Measurements from ENCODE around the gene TSGA10.
"Not testable (repeated sequence)": the region's sequence is repeated elsewhere in the genome, so short reads cannot be mapped to it uniquely, and the experiment has no call there.

TSGA10 gene, protein sequence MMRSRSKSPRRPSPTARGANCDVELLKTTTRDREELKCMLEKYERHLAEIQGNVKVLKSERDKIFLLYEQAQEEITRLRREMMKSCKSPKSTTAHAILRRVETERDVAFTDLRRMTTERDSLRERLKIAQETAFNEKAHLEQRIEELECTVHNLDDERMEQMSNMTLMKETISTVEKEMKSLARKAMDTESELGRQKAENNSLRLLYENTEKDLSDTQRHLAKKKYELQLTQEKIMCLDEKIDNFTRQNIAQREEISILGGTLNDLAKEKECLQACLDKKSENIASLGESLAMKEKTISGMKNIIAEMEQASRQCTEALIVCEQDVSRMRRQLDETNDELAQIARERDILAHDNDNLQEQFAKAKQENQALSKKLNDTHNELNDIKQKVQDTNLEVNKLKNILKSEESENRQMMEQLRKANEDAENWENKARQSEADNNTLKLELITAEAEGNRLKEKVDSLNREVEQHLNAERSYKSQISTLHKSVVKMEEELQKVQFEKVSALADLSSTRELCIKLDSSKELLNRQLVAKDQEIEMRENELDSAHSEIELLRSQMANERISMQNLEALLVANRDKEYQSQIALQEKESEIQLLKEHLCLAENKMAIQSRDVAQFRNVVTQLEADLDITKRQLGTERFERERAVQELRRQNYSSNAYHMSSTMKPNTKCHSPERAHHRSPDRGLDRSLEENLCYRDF

DNA sequence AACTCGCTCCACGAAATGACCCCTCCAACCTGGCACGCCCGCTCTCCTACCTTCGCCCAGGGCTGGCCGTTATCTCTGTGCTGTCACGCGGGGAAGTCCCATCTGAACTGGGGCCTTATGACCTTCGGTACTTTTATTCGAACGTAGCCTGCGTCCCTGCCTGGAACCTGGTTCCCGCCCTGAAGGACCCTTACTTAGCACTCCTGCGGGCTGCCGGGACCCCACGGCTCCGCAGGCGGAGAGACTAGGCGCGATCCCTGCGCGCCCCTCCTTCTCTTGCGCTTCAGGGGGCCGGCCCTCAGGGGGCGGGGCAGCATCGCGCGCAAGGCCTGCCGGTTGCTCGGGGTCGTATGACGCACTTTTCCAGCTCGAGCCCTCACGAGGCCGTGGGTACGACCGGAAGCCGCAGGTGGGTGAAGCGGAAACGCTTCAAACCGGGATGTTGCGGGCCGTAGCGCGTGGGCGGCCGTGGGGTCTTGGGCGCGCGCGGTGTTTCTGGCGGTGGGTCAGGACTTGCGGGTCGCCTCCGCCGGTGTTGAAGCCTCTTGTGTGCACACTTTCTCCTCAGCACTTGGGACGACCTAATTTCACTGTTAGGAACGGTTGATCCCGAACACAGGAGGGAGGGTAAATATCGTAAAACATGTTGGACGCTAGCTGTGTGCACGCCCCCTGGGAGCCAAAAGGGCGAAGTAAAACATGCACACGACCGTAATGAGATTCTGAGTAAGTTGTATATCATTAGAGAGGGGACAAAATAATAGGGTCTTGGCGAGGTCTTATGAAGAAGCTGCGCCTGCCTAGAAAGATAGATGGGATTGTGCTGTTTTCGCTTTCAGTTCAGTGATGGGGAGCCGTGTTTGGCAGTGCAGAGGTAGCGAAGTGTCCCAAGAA, at the start of gene TSGA10, which contains the start of gene LIPT1:
Gene TSGA10 (minus strand): TSS at position 300 of the 894 bp plus-strand sequence. CDS start 45,503 bp downstream, outside the sequence.
Gene LIPT1 (plus strand): TSS at position 325 of the 894 bp plus-strand sequence. CDS start 6,991 bp downstream, outside the sequence.
- peaks cover 54% of the 10 kb centered on the region for H3K36me3 Mint-ChIP-seq (ENCODE audit: low read depth)
- H3K4me3 Mint-ChIP-seq = no peak within 1 kb of the TSS
- no peaks in the 10 kb centered on the region for H3K9me3 Mint-ChIP-seq
- DNase-seq = peak; percentile 94
- H3K27ac Mint-ChIP-seq = peak within 1 kb of the TSS; percentile 97
- peaks cover 38% of the 10 kb centered on the region for H3K4me1 Mint-ChIP-seq (ENCODE audit: low read depth)
- no peaks in the 10 kb centered on the region for H3K27me3 Mint-ChIP-seq

DNA sequence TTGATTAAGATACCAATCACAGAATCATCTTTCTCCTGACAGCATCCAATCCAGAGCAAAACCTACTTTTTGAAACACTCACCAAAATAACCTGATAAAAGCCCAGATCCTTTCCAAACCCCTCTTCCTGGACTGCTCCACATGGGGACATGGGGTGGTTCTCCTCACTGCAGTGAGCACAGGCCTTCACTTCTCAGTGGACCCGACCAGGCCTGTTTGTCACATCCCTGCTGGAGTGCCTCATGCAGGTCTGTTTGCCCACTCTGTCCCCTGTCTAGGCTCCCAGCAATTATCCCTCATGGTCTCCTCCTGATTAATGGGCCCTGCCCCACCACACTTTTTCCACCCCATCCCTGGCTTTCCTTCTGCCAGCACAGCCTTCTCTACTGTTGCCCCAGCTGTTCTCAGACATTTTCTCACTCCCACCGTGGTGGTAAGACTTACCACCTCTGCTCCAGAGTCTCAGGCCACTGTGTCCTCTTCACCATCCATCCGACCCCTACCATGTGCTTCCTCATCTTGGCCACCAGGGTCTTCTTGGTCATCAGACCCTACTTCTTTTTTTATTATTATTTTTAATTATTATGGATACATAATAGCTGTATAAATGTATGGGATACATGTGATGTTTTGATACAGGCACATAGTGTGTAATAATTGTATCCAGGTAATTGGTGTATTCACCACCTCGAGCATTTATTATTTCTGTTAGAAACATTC, 47.4 kb upstream of the TSGA10 start:
- H3K4me3 Mint-ChIP-seq = no peak overlapping the region
- no peak for DNase-seq
- H3K27me3 Mint-ChIP-seq = no peaks in the 10 kb centered on the region
- H3K4me1 Mint-ChIP-seq (ENCODE audit: low read depth) = peaks cover 3% of the 10 kb centered on the region
- peak overlapping the region; percentile 5 for H3K27ac Mint-ChIP-seq
- H3K36me3 Mint-ChIP-seq (ENCODE audit: low read depth) = peaks cover 51% of the 10 kb centered on the region
- peaks cover 5% of the 10 kb centered on the region for H3K9me3 Mint-ChIP-seq

DNA sequence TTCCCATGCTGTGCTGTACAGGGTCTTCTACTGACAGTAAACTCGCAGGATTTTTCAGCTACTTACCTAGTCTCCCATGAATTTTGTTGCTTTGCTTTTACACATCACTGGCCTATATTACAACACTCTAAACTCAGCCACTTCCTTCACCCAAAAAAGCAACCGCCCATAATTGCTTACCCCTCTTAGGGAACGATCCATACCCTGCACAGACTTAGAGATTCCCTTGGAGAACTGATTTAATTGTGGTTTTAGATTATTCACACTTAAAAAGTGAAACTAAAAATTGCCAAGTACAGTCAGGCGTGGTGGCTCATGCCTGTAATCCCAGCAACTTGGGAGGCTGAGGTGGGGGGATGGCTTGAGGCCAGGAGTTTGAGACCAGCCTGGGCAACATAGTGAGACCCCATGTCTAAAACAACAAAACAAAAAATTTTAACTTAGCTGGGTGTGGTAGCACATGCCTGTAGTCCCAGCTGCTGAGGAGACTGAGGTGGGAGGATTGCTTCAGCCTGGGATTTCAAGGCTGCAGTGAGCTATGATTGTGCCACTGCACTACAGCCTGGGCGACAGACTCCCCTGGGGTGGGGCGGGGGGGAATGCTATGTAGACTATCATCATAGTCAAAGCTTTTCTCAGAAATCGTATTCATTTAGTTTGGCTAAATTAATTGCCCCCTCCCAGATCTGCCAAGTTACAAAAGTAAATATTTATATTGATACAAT, 45.5 kb upstream of the TSGA10 start:
- H3K27me3 Mint-ChIP-seq = no peaks in the 10 kb centered on the region
- peaks cover 3% of the 10 kb centered on the region for H3K4me1 Mint-ChIP-seq (ENCODE audit: low read depth)
- no peaks in the 10 kb centered on the region for H3K9me3 Mint-ChIP-seq
- H3K36me3 Mint-ChIP-seq (ENCODE audit: low read depth) = peaks cover 59% of the 10 kb centered on the region
- DNase-seq = no peak
- peak overlapping the region; percentile 18 for H3K27ac Mint-ChIP-seq
- no peak overlapping the region for H3K4me3 Mint-ChIP-seq

DNA sequence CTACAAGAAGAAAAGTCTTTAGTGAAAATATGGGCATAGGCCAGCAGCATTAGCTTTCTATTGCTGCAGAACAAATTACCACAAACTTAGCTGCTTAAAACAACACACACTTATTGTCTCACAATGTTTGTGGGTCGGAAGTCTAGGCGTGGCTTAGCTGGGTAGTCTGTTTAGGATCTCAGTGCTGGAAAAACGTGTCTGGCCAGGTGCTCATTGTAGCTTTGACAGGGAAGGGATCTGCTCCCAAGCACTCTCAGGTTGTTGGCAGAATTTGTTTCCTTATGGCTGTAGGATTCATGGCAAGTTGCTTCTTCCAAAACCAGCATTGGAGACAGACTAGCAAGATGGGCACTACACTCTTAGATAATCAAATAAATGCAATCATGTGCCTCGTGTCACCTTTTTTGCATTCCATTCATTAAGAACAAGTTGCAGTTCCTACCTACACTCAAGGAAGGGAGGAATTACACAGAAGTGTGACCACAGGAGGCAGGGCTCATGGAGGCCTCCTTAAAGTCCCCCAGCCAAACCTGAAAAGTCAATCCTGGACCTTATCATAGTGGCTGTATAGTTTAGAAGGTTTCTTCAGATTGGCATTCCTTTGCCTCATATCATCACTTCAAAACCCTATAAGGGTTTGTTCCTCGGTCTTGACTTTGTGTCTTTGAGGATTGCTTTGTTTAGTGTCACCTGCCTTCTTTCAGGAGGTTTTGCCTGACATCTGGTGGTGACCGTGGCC, 43.5 kb upstream of the TSGA10 start:
- Mint-ChIP-seq H3K9me3 (no peaks in the 10 kb centered on the region), H3K36me3 (ENCODE audit: low read depth) (peaks cover 67% of the 10 kb centered on the region), H3K4me1 (ENCODE audit: low read depth) (peaks cover 3% of the 10 kb centered on the region), H3K4me3 (no peak overlapping the region), H3K27me3 (no peaks in the 10 kb centered on the region), H3K27ac (peak overlapping the region; percentile 24)
- no peak for DNase-seq

DNA sequence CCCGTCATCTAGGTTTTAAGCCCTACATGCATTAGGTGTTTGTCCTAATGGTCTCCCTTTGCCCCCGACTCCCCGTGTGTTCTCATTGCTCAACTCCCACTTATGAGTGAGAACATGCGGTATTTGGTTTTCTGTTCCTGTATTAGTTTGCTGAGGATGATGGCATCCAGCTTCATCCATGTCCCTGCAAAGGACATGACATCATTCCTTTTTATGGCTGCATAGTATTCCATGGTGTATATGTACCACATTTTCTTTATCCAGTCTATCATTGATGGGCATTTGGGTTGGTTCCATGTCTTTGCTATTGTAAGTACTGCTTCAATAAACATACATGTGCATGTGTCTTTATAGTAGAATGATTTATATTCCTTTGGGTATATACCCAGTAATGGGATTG, 37.6 kb upstream of the TSGA10 start:
- H3K27ac Mint-ChIP-seq, H3K4me3 Mint-ChIP-seq, DNase-seq, H3K27me3 Mint-ChIP-seq, H3K9me3 Mint-ChIP-seq: not testable (repeated sequence)
- peaks cover 85% of the 10 kb centered on the region for H3K36me3 Mint-ChIP-seq (ENCODE audit: low read depth)
- H3K4me1 Mint-ChIP-seq (ENCODE audit: low read depth) = peaks cover 16% of the 10 kb centered on the region

DNA sequence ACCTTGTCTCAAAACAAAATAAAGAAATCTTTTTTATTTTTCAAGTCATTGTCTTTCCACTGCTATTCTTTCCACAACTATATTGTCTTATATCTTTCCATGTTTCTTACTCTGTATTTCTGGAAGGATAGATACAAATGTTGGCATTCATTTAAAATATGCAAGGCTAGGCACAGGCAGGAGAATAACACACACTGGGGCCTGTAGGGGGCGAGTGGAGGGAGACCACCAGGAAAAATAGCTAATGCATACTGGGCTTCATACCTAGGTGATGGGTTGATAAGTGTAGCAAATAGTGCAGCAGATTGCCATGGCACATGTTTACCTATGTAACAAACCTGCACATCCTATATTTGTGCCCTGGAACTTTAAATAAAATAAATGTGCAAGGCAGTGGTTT, 35.8 kb upstream of the TSGA10 start:
- peaks cover 81% of the 10 kb centered on the region for H3K36me3 Mint-ChIP-seq (ENCODE audit: low read depth)
- H3K4me3 Mint-ChIP-seq = no peak overlapping the region
- H3K27me3 Mint-ChIP-seq = no peaks in the 10 kb centered on the region
- H3K9me3 Mint-ChIP-seq = no peaks in the 10 kb centered on the region
- H3K27ac Mint-ChIP-seq = peak overlapping the region; percentile 26
- H3K4me1 Mint-ChIP-seq (ENCODE audit: low read depth) = peaks cover 23% of the 10 kb centered on the region
- DNase-seq = no peak

DNA sequence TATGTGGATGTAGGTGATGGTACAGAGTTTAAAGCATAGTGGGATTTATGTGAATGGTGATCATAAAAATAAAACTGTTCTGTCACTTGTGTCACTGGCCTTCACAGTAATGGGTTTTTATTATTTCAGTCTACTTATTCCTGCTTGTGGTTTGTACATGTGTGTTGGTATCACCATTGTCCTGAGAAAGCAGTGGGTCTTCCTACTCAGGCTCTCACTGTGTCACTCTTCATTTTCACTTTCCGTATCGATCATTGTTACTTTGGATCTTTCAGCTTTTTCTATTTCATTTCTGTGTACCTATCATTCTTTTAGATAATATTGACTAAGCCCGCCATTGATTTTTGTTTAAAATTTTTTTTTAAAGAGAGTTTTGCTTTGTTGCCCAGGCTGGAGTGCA, 33.6 kb upstream of the TSGA10 start:
- DNase-seq = no peak
- peaks cover 74% of the 10 kb centered on the region for H3K36me3 Mint-ChIP-seq (ENCODE audit: low read depth)
- H3K4me3 Mint-ChIP-seq = no peak overlapping the region
- no peaks in the 10 kb centered on the region for H3K27me3 Mint-ChIP-seq
- peak overlapping the region; percentile 41 for H3K27ac Mint-ChIP-seq
- peaks cover 36% of the 10 kb centered on the region for H3K4me1 Mint-ChIP-seq (ENCODE audit: low read depth)
- no peaks in the 10 kb centered on the region for H3K9me3 Mint-ChIP-seq

DNA sequence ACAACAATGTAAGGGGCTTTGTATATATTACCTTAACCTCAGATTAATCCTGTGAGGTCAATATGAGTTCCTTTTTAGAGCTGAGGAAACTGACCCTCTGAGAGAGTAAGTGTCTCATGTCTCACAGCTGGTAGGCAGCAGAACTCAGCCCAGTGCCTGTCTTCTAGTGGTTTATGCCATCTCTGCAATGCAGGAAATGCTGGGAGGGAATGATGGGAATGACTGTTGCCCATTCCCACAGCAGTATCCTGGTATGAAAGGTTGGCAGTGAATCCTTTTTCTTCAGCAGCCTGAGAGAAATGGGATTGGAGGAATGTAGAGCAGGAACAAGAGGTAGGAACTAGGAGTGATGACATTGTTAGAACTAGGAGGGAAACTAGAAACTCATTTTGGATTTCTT, 32.3 kb upstream of the TSGA10 start:
- DNase-seq = no peak
- Mint-ChIP-seq H3K27ac (no peak overlapping the region), H3K4me1 (ENCODE audit: low read depth) (peaks cover 42% of the 10 kb centered on the region), H3K27me3 (no peaks in the 10 kb centered on the region), H3K36me3 (ENCODE audit: low read depth) (peaks cover 65% of the 10 kb centered on the region), H3K4me3 (no peak overlapping the region), H3K9me3 (no peaks in the 10 kb centered on the region)

DNA sequence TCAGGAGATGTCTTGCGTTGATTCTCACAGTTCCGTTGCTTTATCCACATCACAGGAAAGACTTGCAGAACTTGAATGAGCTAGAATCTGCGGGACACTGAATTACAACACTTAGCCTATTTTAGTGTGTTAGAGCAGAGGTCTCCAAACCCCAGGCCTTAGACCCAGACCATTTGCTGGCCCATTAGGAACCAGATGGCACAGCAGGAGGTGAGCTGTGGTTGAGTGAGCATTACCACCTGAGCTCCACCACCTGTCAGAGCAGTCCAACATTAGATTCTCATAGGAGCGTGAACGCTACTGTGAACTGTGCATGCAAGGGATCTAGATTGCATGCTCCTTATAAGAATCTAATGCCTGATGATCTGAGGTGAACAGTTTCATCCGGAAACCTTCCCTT, 30.1 kb upstream of the TSGA10 start:
- Mint-ChIP-seq H3K27ac (no peak overlapping the region), H3K36me3 (ENCODE audit: low read depth) (peaks cover 58% of the 10 kb centered on the region), H3K4me3 (no peak overlapping the region), H3K9me3 (no peaks in the 10 kb centered on the region), H3K27me3 (no peaks in the 10 kb centered on the region), H3K4me1 (ENCODE audit: low read depth) (peaks cover 51% of the 10 kb centered on the region)
- DNase-seq = no peak

DNA sequence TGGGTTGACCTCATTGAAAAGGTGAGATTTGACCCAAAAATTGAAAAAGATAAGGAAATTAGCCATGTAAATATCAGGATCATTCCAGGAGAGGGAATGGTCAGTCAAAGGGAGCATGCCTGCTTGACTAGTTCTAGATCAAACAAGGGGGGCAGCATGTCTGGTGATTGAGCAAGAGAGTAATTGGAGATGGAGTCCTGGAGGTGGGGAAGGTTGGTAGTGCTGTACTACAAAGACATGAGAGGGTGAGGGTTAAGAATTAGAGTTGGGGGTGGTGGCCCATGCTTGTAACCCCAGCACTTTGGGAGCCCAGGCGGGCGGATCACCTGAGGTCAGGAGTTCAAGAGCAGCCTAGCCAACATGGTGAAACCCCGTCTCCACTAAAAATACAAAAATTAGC, 28.3 kb upstream of the TSGA10 start:
- Mint-ChIP-seq H3K27ac (no peak overlapping the region), H3K4me1 (ENCODE audit: low read depth) (peaks cover 59% of the 10 kb centered on the region), H3K9me3 (no peaks in the 10 kb centered on the region), H3K27me3 (no peaks in the 10 kb centered on the region), H3K4me3 (peak overlapping the region; percentile 13), H3K36me3 (ENCODE audit: low read depth) (peaks cover 53% of the 10 kb centered on the region)
- DNase-seq = no peak

DNA sequence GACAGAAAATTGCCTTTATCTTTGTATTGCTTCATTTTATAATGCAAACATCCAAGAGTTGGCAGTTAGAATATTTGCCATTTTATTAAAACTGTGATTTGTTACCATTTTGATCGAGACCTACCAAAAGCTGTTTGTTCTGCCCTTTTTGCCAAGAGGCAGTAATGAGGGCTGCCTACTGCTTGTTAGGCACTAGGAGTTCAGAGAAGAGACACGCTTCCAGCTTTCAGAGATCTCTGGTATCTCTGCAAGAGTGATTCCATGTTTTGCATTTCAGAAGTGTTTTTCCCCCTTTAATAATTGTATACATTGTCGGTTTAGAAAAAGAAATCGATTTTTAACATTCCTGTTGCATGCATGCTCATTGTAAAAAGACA, 26.9 kb upstream of the TSGA10 start:
- Mint-ChIP-seq H3K36me3 (ENCODE audit: low read depth) (peaks cover 55% of the 10 kb centered on the region), H3K4me3 (peak overlapping the region; percentile 100), H3K4me1 (ENCODE audit: low read depth) (peaks cover 61% of the 10 kb centered on the region), H3K27ac (peak overlapping the region; percentile 100), H3K9me3 (no peaks in the 10 kb centered on the region), H3K27me3 (no peaks in the 10 kb centered on the region)
- no peak for DNase-seq

DNA sequence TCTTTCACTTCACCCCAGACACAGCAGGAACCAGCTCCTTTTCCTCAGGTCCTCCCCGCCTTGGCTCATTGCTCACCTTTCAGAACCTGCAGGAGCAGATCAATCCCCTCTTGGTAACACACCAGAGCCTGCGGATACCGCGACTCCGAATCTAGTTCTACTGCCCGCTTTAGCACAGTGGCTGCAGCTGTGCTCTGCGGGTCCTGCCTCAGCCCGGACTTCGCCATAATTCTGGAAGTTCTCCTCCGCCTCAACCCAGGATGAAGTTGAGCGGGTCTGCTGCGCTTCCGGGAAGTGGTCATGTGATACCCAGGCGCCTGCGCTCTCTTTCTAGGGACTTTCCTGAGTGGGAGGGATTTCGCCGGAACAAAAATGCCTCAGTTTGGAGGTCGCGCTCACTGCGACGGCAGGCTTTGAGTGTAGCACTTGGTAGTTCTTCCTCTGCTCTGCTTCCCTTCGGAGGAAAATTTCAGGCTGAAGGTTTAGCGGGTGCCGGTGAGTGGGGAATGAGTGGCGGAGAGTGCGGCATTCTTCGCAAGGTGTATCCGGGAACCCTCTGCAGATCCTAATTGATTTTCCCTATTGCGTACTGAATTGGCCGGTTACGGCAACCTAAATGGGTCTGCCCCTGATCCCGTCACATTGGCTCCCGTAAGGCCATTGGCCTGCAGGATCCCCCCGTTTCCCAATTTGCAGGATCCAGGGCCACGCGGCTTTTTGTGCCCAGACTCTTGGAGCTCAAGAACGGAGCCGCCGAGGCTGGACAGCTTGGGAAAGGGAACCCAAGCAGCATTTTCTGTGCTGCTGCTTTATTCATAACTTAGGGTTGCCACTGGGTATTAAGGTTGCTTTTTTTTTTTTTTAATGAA, 26.2 kb upstream of the TSGA10 start, which contains the start of the genes MITD1 and MRPL30:
Gene MITD1 (minus strand): TSS at position 304 of the 869 bp plus-strand sequence. CDS start 77 bp downstream, at position 227.
Gene MRPL30 (plus strand): TSS at position 430 of the 869 bp plus-strand sequence. CDS start 5,020 bp downstream, outside the sequence.
- Mint-ChIP-seq H3K4me3 (peak within 1 kb of the TSS; percentile 100), H3K9me3 (no peaks in the 10 kb centered on the region), H3K4me1 (ENCODE audit: low read depth) (peaks cover 63% of the 10 kb centered on the region), H3K36me3 (ENCODE audit: low read depth) (peaks cover 52% of the 10 kb centered on the region), H3K27me3 (no peaks in the 10 kb centered on the region), H3K27ac (peak within 1 kb of the TSS; percentile 100)
- DNase-seq = peak; percentile 90
